Right lobe of liver (tissue), 6 donors: Measurements from ENCODE around the gene CCDC9B. TPM values are rescaled to one million over a fixed set of nuclear protein-coding genes. Genes with fewer than 3 reads are reported as not detected.

Experiments
- ATAC-seq, 4 donors: fragments of 200-7000 bp; cut with Tn5 transposase; one replicate each; pipeline ENCODE4 v1.9.1; 2020; ENCODE audit warnings: mild to moderate bottlenecking in 4 of 4, moderate library complexity in 4 of 4
- DNase-seq, 3 donors: peaks; one replicate each; pipeline ENCODE4 v3.0.0-alpha.2; 2020
- H3K27ac ChIP-seq, 3 donors: fragments of 200-600 bp; one replicate each; pipeline ENCODE4 v1.8.0; 2022
- H3K27me3 ChIP-seq, 2 donors: fragments of 200-600 bp; one replicate each; pipeline ENCODE4 v1.8.0; 2022
- H3K36me3 ChIP-seq, 4 donors: fragments of 200-600 bp; sonication (generic) in 1 of 4; one replicate each; pipeline versions ENCODE4 v1.5.1 to v1.8.0; 2017 to 2022; ENCODE audit warnings: control low read depth in 1 of 4
- H3K4me1 ChIP-seq, 4 donors: fragments of 200-600 bp; sonication (generic) in 1 of 4; one replicate each; pipeline versions ENCODE4 v1.5.1 to v1.8.0; 2017 to 2022; ENCODE audit warnings: control low read depth in 1 of 4
- H3K4me3 ChIP-seq, 3 donors: fragments of 200-600 bp; one replicate each; pipeline ENCODE4 v1.8.0; 2022
- H3K9me3 ChIP-seq, 4 donors: fragments of 200-600 bp; sonication (generic) in 1 of 4; one replicate each; pipeline versions ENCODE4 v1.5.1 to v1.8.0; 2017 to 2022; ENCODE audit warnings: control low read depth in 1 of 4
- POLR2A ChIP-seq: fragments of 450-650 bp; IDR thresholded peaks from one replicate; pipeline ENCODE4 v1.6.1; 2017; ENCODE audit warnings: antibody characterized with exemption, mild to moderate bottlenecking
- WGBS: methylation state at CpG from one replicate; pipeline ENCODE4 v1.1.6; 2018; ENCODE audit warnings: low coverage, low lambda C conversion rate; ENCODE audit not compliant: insufficient coverage; ENCODE audit errors: missing lambda C conversion rate; 5-methylcytosine and 5-hydroxymethylcytosine counted together
- intact Hi-C, 2 donors: fragments of 100-400 bp; cut with DNase I; formaldehyde crosslinking; loops; one replicate each; pipeline versions ENCODE4 v1.11.2 to v1.14.1; 2022
- total RNA-seq, 6 experiments: library from RNA; depleted of rRNA in 2 of 6; stranded (reverse); fragments of >200 nt in 2 of 6; fragmentation: NEBNext Ultra II Directional in 3 of 6; extraction: Animal tissue kit (Norgen Biotek cat#: 25700) in 3 of 6; gene quantifications; one replicate each; pipeline versions ENCODE4 v1.1.0 to v1.2.4, GENCODE V29; 2016 to 2023
- TF ChIP-seq, protein P1 (sequence below), 4 donors: fragments of 200-600 bp in 3 of 4; fragments of 450-650 bp in 1 of 4; IDR thresholded peaks; one replicate each; pipeline versions ENCODE4 v1.5.1 to v1.8.0; 2016 to 2022; ENCODE audit warnings: antibody characterized with exemption in 4 of 4, mild to moderate bottlenecking in 2 of 4
- donor health status: DM: no; HTN: yes; CAD: no.
- donor health status: DM: no; HTN: no; CAD: no.
- donor health status: DM: no; HTN: no; CAD: no.
- donor health status: DM: no; HTN: yes; CAD: no.
- donor health status: DM: no; HTN: yes; CAD: no.

The CCDC9B gene
- total RNA-seq, 6 experiments from 2014 or later = 4.2 to 11.9 (median 4.7) TPM

DNA sequence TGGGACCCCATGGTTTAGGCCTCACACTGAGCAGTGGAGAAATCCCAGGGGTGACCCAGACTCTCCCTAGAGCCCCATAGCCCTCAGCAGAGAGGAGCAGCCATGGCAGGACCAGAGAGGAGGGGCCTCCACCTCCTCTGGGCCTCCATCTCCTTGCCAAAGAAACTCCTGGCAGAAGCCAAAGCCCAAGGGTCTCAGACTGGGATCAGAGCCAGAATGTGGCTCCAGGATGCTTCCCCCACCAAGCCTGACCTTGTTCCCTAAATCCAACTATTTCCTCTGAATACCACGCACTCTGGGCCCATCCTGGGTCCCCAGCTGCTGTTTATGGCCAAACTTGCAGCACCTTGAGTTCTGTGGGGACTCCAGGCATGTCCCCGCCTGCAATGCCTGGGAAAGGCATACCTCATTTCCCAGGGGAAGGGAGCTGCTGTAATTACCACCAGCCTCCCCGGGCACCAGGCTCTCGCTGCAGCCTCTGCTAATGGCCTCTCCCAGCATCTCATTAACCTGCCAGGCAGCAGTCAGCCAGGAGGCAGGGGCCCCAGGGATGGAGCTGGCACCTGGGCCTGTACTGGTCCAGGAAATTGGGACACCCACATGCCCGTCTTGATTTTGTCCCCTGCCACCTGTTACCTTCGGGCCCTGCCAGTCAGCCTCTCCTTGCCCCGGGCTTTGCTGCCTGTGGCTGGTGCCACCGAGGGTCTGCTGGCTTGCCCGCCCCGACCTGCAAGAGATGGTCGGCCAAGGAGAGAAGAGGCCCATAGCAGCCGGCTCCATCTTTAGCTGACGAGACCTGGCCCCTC is 4.6 kb downstream of the CCDC9B start:
- Histone ChIP-seq H3K27me3 (no peaks in the 10 kb centered on the region), H3K4me1 (peaks cover 0 to 22% (median 8%) of the 10 kb centered on the region in 4 donors), H3K9me3 (no peaks in the 10 kb centered on the region), H3K36me3 (no peaks in the 10 kb centered on the region), H3K27ac (no peak overlapping the region), H3K4me3 (no peak overlapping the region)
- DNase-seq (no peak), ATAC-seq (no peak)
- intact Hi-C loops = no loop called here
- no CpG with 5 or more reads among the region's 13 CpGs for WGBS
- no peak for TF ChIP-seq POLR2A
- TF ChIP-seq, protein P1, sequence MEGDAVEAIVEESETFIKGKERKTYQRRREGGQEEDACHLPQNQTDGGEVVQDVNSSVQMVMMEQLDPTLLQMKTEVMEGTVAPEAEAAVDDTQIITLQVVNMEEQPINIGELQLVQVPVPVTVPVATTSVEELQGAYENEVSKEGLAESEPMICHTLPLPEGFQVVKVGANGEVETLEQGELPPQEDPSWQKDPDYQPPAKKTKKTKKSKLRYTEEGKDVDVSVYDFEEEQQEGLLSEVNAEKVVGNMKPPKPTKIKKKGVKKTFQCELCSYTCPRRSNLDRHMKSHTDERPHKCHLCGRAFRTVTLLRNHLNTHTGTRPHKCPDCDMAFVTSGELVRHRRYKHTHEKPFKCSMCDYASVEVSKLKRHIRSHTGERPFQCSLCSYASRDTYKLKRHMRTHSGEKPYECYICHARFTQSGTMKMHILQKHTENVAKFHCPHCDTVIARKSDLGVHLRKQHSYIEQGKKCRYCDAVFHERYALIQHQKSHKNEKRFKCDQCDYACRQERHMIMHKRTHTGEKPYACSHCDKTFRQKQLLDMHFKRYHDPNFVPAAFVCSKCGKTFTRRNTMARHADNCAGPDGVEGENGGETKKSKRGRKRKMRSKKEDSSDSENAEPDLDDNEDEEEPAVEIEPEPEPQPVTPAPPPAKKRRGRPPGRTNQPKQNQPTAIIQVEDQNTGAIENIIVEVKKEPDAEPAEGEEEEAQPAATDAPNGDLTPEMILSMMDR (IDR thresholded peaks at IDR 0.05) = no peak

DNA sequence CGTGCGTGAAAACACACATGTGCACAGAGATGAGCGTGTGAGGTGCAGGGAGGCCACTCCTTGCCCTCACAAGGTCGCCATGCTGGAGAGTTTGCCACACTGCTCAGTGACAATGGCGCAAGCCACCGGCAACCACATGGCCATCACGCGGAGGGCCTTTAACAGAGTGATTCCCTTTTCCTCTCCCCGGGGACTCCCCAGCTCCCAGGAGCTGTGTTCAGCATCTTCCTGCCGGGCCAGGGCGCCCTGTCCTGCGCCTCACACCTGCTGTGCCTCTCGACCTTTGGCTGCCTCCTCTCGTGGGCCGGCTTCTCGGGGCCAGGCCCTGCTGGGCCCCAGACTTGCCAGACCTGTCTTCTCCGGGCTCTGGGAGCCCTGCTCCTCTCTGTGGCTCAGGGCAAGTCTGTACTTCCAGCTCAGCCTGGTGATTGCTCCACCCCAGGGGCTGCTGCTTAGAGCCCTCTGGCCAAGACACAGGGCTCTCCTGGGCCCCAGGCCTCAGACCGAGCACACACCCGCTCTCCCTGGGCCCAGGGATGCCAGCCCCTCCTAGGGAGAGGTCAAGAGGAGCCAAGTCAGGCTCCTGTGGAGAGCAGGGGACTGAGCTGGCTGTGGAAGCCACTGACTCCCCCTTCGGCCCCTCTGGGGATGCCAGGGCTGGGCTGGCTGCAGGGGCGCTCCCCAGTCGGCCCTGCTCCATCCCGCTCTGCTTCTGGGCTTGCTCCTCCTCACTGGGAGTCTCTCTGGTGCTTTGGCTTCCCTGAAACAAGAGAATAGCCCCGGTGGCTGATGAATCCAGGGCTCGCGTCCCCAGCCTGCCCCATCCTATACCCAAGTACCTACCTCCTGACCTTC is 5.6 kb downstream of the CCDC9B start:
- Histone ChIP-seq H3K4me3 (no peak overlapping the region), H3K27ac (peak overlapping the region in 2 of 3 donors; percentile 68 to 71), H3K9me3 (no peaks in the 10 kb centered on the region), H3K27me3 (no peaks in the 10 kb centered on the region), H3K36me3 (no peaks in the 10 kb centered on the region), H3K4me1 (peaks cover 0 to 13% (median 3%) of the 10 kb centered on the region in 4 donors)
- TF ChIP-seq, protein P1 (IDR thresholded peaks at IDR 0.05) = no peak
- TF ChIP-seq POLR2A = no peak
- 72% methylated on average over 10 of the region's 26 CpGs for WGBS
- intact Hi-C loops = no loop called here
- ATAC-seq (peak in 2 of 4 donors; percentile 3 to 17), DNase-seq (no peak)

DNA sequence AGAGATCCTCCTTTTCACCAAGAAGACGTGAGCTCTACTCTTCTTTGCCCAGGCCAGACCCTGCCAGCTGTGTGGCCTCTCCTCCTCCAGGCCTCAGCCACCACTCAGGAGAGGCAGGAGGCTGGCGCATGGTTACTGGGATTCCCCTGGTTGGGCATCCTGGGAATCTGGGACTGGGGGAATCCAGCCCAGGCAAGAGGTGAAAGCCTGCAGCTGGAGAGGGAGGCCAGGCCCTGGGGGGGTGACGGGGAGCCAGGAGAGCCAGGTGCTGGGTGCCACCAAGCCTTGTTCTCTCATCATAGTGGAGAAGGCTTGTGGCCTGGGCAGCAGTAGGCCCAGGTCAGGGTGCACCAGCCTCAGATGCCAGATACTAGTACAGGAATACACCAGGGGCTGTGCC is 6.2 kb downstream of the CCDC9B start:
- no peaks in the 10 kb centered on the region for H3K36me3 ChIP-seq
- H3K27ac ChIP-seq = peak overlapping the region; percentile 25 to 71 (median 68)
- 38% methylated on average over 1 of the region's 3 CpGs for WGBS
- ATAC-seq (no peak), DNase-seq (no peak)
- no peak overlapping the region for H3K4me3 ChIP-seq
- intact Hi-C loops = no loop called here
- TF ChIP-seq, protein P1 (IDR thresholded peaks at IDR 0.05) = no peak
- no peak for TF ChIP-seq POLR2A
- no peaks in the 10 kb centered on the region for H3K27me3 ChIP-seq
- H3K4me1 ChIP-seq = peaks cover 0 to 7% (median under 1%) of the 10 kb centered on the region in 4 donors
- no peaks in the 10 kb centered on the region for H3K9me3 ChIP-seq

DNA sequence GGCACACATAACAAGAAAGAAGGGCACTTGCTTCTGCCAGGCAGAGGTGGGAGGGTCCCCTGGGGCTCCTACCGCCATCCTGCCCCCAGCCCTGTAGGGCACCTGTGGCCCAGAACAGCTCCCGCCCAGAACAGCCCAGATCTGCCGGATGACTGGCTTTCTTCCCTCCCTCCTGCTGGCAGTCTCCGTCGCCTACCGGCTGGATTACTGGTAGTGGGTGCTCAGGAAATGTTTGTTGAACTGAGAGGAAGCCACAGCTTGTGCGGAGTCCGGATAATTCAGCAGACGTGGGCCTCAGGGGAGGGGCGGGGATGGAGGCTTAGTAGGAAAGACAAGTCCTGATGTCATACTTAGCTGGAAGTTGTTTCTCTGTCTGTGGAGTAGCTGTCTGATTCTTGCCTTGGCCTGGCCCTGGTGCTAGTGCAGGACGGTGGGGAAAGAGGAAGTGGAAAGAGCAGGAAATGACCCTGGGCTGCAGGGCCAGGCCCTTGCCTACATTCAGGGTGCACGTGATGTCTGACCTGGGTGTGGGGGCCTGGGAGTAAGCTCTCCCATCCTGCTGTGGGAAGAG is 6.7 kb downstream of the CCDC9B start:
- intact Hi-C loops = no loop called here
- H3K4me3 ChIP-seq = no peak overlapping the region
- H3K9me3 ChIP-seq = no peaks in the 10 kb centered on the region
- peaks cover 0 to 5% (median 0%) of the 10 kb centered on the region in 4 donors for H3K4me1 ChIP-seq
- TF ChIP-seq, protein P1 (IDR thresholded peaks at IDR 0.05) = no peak
- TF ChIP-seq POLR2A = no peak
- peak in 2 of 3 donors; percentile 72 to 77 for DNase-seq
- 50% methylated on average over 10 of the region's 12 CpGs for WGBS
- no peaks in the 10 kb centered on the region for H3K36me3 ChIP-seq
- ATAC-seq = peak; percentile 60 to 71 (median 70)
- H3K27ac ChIP-seq = peak overlapping the region; percentile 25 to 79 (median 71)
- no peaks in the 10 kb centered on the region for H3K27me3 ChIP-seq
